SU-DHL-6 (cell line): ENCODE measurements around the gene ELFN2.

ENCODE experiments used
- H2AFZ ChIP-seq: fragments of 200-600 bp; sonication (generic); 2 replicates; pipeline ENCODE4 v1.6.1; 2014; ENCODE audit warnings: low read depth, mild to moderate bottlenecking, moderate library complexity, mixed read lengths, antibody characterized with exemption, low read length; ENCODE audit not compliant: severe bottlenecking
- H3F3A ChIP-seq: fragments of 200-600 bp; shearing (Covaris generic); 2 replicates; pipeline ENCODE4 v1.6.0; 2016; ENCODE audit warnings: antibody characterized with exemption, mild to moderate bottlenecking; ENCODE audit not compliant: insufficient read depth
- H3K27ac ChIP-seq: fragments of 200-600 bp; sonication (generic); 2 replicates; pipeline ENCODE4 v1.5.1; 2016; ENCODE audit warnings: low read depth, mild to moderate bottlenecking, low read length, moderate library complexity, mixed read lengths
- H3K27me3 ChIP-seq: fragments of 200-600 bp; sonication (generic), shearing (Covaris generic); 2 replicates; pipeline ENCODE4 v1.6.0; 2014; ENCODE audit warnings: mild to moderate bottlenecking, low read length
- H3K36me3 ChIP-seq: fragments of 200-600 bp; sonication (generic); 2 replicates; pipeline ENCODE4 v1.6.1; 2014; ENCODE audit warnings: mild to moderate bottlenecking, low read length, mixed read lengths
- H3K4me2 ChIP-seq: fragments of 300-600, 200-600 bp; shearing (Covaris generic), sonication (generic); 2 replicates; pipeline ENCODE4 v1.6.0; 2014; ENCODE audit warnings: low read length, low read depth, mild to moderate bottlenecking; ENCODE audit not compliant: poor library complexity, severe bottlenecking
- H3K4me3 ChIP-seq: fragments of 200-600 bp; sonication (generic); 2 replicates; pipeline ENCODE4 v1.5.1; 2014; ENCODE audit warnings: antibody characterized with exemption, low read length, mild to moderate bottlenecking, mixed read lengths; ENCODE audit not compliant: insufficient read depth, poor library complexity, severe bottlenecking
- H3K79me2 ChIP-seq: fragments of 200-600 bp; sonication (generic); 2 replicates; pipeline ENCODE4 v1.6.1; 2014; ENCODE audit warnings: mild to moderate bottlenecking, low read length, moderate library complexity; ENCODE audit not compliant: insufficient read depth
- H3K9ac ChIP-seq: fragments of 200-600 bp; sonication (generic); 2 replicates; pipeline ENCODE4 v1.7.0; 2014; ENCODE audit warnings: mild to moderate bottlenecking, low read length
- H3K9me2 ChIP-seq: fragments of 200-600 bp; sonication (generic); replicated peaks from 2 replicates; pipeline ENCODE4 v1.6.1; 2014; ENCODE audit warnings: low read length; ENCODE audit not compliant: insufficient read depth
- H3K9me3 ChIP-seq: fragments of 200-600 bp; sonication (generic); 2 replicates; pipeline ENCODE4 v1.6.1; 2014; ENCODE audit warnings: low read length, mixed read lengths; ENCODE audit not compliant: insufficient read depth
- H4K20me1 ChIP-seq: fragments of 200-600 bp; sonication (generic); 2 replicates; pipeline ENCODE4 v1.6.1; 2014; ENCODE audit warnings: low read depth, mild to moderate bottlenecking, antibody characterized with exemption, low read length, moderate library complexity, mixed read lengths
- CTCF ChIP-seq: fragments of 200-600 bp; sonication (generic); IDR thresholded peaks from one replicate; pipeline ENCODE4 v1.5.1; 2017; ENCODE audit warnings: antibody characterized with exemption, mild to moderate bottlenecking, low read length, moderate library complexity; ENCODE audit not compliant: insufficient read depth, poor library complexity, severe bottlenecking
- EZH2phosphoT487 ChIP-seq: fragments of 200-600 bp; sonication (generic), shearing (Covaris generic); conservative IDR thresholded peaks from 2 replicates; pipeline ENCODE4 v1.6.1; 2018; ENCODE audit warnings: mild to moderate bottlenecking, antibody characterized with exemption, low read length, moderate library complexity, mixed read lengths

The ELFN2 gene

DNA sequence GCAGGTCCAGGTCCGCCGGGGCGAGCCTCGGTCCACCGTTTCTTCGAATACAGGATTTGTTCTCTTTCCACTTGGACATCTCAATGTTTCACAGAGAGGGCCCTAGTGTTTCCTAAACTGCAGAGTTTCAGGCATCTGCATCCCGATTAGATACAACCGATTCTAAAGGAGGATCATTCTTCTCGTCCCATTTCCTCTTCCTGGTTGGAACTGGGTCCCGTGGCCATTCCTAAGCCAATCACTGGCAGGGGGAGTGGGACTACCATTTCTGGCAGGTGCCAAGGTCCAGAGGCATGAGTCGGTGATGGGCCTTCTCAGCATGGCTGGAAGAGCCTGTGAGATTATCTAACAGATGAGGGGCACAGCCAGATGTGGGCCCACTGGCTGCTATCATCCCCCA, 68.9 kb downstream of the ELFN2 start:
- no peak overlapping the region for H3K27ac ChIP-seq
- no peaks in the 10 kb centered on the region for H3K36me3 ChIP-seq
- TF ChIP-seq CTCF (no peak), EZH2phosphoT487 (no peak)
- H3K4me3 ChIP-seq: no peak overlapping the region
- no peak overlapping the region for H3K9ac ChIP-seq
- no peaks in the 10 kb centered on the region for H3K79me2 ChIP-seq
- H3K4me2 ChIP-seq: no peak overlapping the region
- H4K20me1 ChIP-seq: no peaks in the 10 kb centered on the region
- H3F3A ChIP-seq: no peaks in the 10 kb centered on the region
- no peaks in the 10 kb centered on the region for H3K27me3 ChIP-seq
- no peaks in the 10 kb centered on the region for H3K9me2 ChIP-seq
- no peak overlapping the region for H2AFZ ChIP-seq
- H3K9me3 ChIP-seq: no peaks in the 10 kb centered on the region

DNA sequence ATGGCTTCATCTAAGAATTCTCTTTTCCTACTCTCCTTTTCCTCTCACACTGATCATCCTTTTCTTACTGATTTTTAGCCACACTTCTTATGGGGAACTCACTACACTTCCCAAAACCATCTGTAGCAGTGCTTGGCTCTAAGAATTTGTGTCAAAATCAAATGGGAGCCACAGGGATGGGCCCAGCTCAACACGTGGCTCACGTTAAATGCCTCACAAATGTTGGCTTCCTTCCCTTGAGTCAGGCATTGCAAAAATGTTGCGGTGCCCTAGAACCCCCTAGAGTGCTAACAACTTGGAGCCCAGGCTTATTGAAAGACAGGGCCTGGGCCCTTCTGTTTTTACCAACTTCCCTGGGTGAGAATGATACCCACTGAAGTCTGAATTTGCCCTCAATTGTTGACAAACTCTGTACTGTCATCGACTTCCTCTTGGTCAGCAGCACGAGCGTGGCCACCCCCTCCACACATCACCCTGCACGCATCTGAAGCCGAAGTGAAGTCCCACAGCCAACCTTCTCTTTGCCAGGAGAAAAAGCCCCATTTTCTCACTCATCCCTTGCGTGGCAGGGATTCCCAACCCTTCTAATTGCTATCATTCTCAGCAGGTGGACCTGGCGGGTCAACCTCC, 69.7 kb downstream of the ELFN2 start:
- Histone ChIP-seq H4K20me1 (no peaks in the 10 kb centered on the region), H3K4me3 (no peak overlapping the region), H3K4me2 (no peak overlapping the region), H3K79me2 (no peaks in the 10 kb centered on the region), H3K36me3 (no peaks in the 10 kb centered on the region), H2AFZ (no peak overlapping the region), H3K9me2 (no peaks in the 10 kb centered on the region), H3F3A (no peaks in the 10 kb centered on the region), H3K9ac (no peak overlapping the region), H3K27me3 (no peaks in the 10 kb centered on the region), H3K27ac (no peak overlapping the region), H3K9me3 (no peaks in the 10 kb centered on the region)
- TF ChIP-seq CTCF: no peak
- TF ChIP-seq EZH2phosphoT487: no peak

GRCh38 chr22:37356922-37357321, 70.4 kb downstream of the ELFN2 start:
- H3K9me3 ChIP-seq: no peaks in the 10 kb centered on the region
- no peak overlapping the region for H2AFZ ChIP-seq
- H3K79me2 ChIP-seq: no peaks in the 10 kb centered on the region
- no peak overlapping the region for H3K4me3 ChIP-seq
- H3K9me2 ChIP-seq: no peaks in the 10 kb centered on the region
- H3K9ac ChIP-seq: no peak overlapping the region
- H3K27ac ChIP-seq: no peak overlapping the region
- no peaks in the 10 kb centered on the region for H3K27me3 ChIP-seq
- no peaks in the 10 kb centered on the region for H3F3A ChIP-seq
- no peaks in the 10 kb centered on the region for H3K36me3 ChIP-seq
- H4K20me1 ChIP-seq: no peaks in the 10 kb centered on the region
- TF ChIP-seq EZH2phosphoT487 (no peak), CTCF (no peak)
- H3K4me2 ChIP-seq: no peak overlapping the region
